ENCODE results near the gene TGM1.

TGM1 gene

GRCh38 chr14:24271134-24271833 is 8.3 kb upstream of the TGM1 start, which contains the start of gene RABGGTA:
TSS of gene RABGGTA (minus strand) at chr14:24271597. CDS start at chr14:24271115, 482 bp downstream.
- DNase-seq (ENCODE audit: extremely low read depth in 1 of 2, low read depth in 1 of 2): peak; percentile 74 to 79

- DNase-seq (ENCODE audit: extremely low read depth in 1 of 2, low read depth in 1 of 2): no peak
Observed at GRCh38 chr14:24270537-24271133, 7.7 kb upstream of the TGM1 start.

DNA sequence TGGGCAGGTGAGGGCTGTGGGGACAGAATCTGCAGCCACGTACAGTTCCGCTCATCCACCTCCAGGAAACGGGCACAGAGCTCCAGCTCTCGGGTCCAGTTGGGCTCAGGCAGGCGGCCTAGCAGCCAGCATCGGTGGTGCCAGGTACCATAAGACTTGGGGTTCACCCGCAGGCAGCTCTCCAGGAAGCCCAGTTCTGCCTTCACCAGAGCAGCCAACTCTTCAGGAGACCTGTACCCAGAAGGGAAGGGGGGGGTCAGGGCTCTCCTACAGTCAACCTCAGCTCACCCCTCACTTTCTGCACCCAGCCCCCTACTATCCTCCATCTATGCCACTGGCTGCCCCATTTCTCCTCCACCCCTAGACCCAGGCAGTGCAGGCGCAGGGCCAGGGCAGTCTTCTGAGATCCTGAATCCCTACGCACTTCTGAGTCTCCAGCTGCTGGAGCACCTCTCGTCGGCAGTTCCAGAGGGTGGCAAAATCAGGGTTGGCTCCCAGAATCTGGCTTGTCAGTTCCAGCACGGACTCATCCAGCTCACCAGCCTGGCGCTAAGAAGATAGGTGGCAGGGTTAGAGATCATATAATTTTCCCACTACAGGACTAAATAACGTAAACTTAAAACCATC is 7.0 kb upstream of the TGM1 start:
- DNase-seq (ENCODE audit: extremely low read depth in 1 of 2, low read depth in 1 of 2): no peak

DNA sequence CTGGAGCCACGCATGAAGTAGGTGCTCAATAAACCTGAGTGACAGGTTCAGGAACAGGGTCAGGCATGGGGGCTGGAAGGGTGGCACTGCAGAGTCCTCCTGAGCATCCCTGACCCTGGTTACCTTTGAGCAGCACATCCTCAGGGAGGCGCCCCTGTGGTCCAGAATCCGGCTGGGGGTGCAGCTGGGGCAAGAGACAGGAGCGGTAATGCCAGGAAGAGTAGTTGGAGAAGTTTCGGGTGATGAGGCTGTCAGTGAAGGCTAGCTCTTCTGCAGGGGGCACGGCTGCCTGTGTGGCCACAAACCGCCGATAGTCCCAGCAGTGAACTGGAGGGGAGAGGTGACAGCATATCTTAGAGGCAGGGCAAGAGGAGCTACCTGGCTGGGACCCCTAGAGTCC is 6.4 kb upstream of the TGM1 start:
- DNase-seq (ENCODE audit: extremely low read depth in 1 of 2, low read depth in 1 of 2): no peak

DNA sequence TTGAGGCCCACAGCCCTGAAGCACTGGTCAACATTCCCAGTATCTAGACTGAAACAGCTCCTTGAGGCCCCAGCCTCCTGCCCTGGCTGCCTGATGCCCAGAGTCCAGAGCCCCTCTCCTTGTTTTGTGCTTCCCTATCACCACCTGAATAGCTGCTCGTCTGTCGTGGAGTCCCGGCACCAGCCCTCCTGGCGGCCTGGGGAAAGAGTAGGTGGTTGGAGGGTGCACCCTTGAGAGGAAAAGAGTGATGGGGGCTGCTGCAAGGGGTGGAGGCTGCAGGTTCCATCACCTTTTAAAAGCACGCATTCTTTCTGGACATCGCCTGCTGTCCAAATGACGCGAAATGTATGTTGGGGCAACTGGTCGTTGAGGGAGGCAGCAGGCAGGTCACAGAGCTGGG is 5.2 kb upstream of the TGM1 start:
- no peak for DNase-seq (ENCODE audit: extremely low read depth in 1 of 2, low read depth in 1 of 2)

GRCh38 chr14:24267516-24267915 is 4.5 kb upstream of the TGM1 start:
- no peak for DNase-seq (ENCODE audit: extremely low read depth in 1 of 2, low read depth in 1 of 2)

DNA sequence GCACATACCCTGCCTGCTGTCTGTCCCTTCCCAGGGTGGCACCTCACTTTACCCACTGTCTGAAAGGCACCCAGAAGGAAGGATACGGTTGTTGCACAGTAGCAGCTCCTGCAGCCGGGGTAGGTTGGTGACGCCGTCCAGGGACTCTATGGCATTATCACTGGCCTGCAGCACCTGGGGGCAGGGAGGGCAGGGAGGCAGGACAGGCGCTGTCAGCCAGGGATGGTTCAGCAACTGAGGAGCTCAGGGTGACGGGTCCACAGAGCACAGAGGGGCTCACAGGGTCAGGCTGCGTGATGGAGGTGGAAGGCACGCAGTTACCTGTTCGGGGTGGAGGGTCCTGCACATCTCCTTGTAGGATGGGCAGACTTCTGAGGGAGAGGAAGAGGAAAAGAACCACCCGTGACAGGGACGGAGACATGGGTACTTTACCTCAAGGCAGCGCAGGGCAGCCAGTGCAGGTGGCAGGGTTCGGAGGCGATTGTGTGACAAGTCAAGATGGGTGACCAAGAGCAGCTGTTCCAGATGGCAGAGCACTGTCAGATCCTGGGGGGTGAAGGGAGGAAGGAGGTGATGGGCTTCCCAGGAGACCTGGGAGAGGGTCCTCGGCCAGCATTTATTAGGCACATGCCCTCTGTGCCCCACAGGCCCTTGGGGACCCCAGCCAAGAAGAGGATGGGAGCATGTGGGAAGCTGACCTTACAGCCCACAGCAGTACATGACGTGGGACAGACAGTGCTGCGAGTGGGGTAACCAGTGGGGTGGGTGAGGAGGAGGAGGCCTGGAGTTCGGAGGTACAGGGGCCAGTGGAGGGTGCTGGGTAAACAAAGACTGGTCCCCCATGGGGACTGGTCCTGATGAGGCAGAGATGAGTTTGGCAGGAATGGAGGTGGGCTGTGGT is 3.6 kb upstream of the TGM1 start:
- DNase-seq (ENCODE audit: extremely low read depth in 1 of 2, low read depth in 1 of 2): no peak

DNA sequence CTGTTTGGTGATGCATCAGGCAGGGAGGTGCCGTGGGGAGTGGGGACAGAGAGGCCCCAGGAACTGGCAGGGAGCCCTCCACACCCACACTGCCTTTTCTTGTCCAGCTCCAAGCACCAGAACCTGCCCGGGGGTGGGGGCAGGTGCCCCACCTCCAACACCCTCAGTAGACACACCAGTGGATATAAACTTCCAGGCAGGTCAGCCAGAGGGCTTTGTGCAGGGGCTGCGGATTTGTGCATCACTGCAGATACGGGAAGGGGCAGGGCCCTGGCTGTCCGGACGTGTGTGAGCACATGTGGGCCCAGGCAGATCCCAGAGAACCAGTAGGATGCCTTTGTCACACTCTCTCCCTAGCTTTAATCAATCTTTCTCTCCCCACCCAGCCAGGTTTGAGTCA is 1.3 kb upstream of the TGM1 start:
- DNase-seq (ENCODE audit: extremely low read depth in 1 of 2, low read depth in 1 of 2): no peak

DNA sequence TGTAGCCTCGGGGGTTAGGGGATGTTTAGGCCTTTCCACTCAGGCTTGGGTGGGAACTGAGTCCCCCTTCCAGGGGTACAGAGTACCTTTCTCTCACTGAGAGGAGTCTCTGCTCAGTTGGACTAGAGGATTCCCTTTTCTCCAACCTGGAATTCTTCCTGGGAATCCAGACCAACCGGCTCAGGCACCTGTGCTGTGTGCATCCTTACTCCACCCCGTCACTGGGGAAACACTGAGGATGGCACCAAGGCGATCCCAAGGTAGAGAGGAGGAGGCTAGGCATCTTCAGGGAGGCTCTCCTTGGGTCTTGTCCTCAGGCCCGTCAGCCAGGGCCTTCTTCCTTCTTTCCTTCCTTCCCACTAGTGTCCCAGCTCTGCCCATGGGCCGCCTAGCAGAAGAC is 871 bp upstream of the TGM1 start:
- DNase-seq (ENCODE audit: extremely low read depth in 1 of 2, low read depth in 1 of 2): no peak

DNA sequence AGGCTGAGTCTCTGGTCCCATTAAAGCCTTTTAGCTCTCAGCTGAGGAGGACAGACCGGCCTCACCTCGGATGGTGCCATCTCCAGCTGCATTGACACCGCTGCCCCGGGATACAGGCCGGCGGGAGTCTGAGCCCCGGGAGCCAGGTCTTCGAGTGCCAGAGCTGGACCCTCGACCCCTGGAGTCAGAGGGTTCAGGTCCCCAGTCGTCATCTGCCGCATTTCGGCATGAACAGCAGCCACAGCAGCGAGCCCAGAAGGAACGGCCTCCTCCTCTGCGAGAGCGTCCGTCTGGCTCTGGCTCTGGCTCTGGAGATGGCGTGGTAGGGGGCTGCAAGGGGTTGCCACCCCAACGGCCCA is 1.0 kb downstream of the TGM1 start:
- no peak for DNase-seq (ENCODE audit: extremely low read depth in 1 of 2, low read depth in 1 of 2)

GRCh38 chr14:24261256-24261968 is 1.6 kb downstream of the TGM1 start:
- no peak for DNase-seq (ENCODE audit: extremely low read depth in 1 of 2, low read depth in 1 of 2)

DNA sequence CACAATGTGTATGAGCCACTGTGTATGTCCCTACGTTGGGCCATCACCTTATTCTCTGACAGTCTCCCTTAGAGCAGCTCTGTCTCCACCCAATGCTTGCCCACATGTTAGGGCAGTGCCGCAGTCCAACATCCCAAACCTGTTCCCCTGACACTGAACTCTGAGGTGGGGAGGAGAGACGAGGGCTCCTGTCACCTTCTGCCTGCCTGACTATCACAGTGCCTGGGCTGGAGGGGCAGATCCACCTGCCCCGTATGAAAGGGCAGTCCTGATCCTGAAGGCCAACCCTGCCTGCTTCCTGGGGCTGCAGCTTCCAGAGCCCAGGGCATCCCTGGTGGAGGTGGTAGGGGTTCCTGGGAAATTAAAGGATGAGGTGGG is 2.2 kb downstream of the TGM1 start:
- DNase-seq (ENCODE audit: extremely low read depth in 1 of 2, low read depth in 1 of 2): no peak

GRCh38 chr14:24260026-24260779 is 2.8 kb downstream of the TGM1 start:
- DNase-seq (ENCODE audit: extremely low read depth in 1 of 2, low read depth in 1 of 2): no peak

DNA sequence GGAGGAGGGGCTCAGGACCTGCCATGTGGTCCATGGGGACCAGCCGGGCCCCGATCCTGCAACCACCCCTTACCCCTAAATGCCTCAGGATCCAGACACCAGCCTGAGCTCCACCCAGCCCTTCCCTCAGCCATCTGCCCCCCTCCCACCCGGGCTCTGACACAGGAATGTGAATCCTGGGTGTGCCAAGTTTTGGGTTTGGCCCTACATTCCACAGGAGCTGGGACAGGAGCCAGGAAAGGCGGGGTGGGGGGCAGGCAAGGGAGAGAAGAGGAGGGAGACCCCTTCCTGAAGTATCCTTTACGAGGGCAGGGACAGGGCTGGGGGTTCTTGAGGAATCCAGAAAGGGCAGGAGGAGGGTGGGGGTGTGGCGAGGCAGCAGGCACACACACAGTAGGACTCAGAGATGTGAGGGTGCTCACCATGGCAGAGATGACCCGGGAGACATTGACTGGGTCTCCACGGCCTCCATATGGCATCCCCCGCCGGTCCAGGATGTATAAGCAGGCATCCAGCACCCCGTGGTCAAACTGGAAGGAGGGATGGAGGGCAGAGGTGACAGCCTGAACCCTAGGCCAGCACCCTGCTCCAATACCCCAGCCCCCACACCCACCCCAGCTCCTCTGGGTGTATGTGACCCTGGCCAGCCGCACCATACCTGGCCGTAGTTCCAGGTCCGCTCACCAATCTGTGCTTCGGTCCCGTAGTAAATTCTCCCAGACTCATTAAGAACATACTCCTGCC is 3.5 kb downstream of the TGM1 start:
- DNase-seq (ENCODE audit: extremely low read depth in 1 of 2, low read depth in 1 of 2): no peak

GRCh38 chr14:24258548-24259265 is 4.3 kb downstream of the TGM1 start:
- DNase-seq (ENCODE audit: extremely low read depth in 1 of 2, low read depth in 1 of 2): no peak

- no peak for DNase-seq (ENCODE audit: extremely low read depth in 1 of 2, low read depth in 1 of 2)
Observed at GRCh38 chr14:24258119-24258518, 4.9 kb downstream of the TGM1 start.

DNA sequence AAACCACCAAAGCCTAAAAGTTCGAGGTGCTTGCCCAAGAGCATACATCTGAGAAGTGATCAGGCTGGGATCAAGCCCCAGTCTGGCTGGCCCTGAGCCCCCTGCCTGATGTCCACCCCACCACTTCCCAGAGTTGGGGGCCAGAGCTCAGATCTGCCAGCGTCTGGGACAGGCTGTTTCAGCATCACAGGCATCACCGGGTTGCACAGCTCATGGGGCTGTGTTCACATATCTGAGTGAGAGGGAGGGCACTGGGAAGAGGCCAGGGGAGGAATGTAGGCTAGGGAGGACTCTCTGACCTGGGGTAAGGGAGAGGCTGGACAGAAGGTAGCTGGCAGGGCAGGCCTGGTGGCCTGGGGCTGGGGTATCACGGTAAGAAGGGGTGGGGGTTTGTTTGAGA is 6.0 kb downstream of the TGM1 start:
- no peak for DNase-seq (ENCODE audit: extremely low read depth in 1 of 2, low read depth in 1 of 2)

DNA sequence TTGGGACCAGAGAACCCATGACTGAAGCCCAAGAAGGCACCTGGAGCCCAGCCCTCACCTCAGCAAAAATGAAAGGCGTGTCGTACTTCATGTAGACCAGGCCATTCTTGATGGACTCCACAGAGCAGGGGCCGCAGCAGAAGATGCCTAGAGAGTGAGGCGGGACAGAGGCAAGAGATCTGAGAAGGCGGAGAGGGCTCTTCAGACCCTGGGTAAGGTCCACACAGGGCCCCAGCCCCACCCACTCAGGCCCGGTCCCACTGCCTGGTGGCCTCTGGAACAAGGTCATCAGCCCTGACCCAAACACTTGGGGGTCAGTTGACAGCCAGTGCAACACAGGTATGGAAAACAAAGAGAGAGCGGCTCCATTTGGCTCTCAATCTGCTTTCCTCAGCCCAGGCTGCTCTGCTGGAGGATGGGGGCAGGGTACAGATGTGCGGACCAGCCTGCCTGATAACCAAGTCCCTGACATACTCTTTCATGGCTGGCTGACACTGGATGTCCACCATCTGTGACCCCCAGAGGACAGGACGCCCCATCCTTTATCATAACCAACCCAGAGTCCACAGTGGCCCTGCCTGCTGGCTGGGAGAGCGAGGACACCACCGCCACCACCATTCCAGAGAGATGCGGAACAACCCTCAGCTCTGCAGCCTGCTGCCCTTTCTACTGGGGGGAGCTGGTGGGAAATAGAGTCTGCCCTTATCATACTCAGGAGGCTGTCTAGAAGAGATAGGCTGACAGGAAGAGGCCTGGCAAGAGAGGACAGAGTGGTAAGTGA is 6.9 kb downstream of the TGM1 start:
- DNase-seq (ENCODE audit: extremely low read depth in 1 of 2, low read depth in 1 of 2): no peak

Data from stimulated activated CD8-positive, alpha-beta memory T cell treated with anti-CD3 and anti-CD28 coated beads, Interleukin-7, amount 100 ng/mL, for 48 hours (primary cell).